Transverse colon (tissue), 4 donors: ENCODE results near the gene TSLP. TPM values are rescaled to one million over a fixed set of nuclear protein-coding genes. Genes with fewer than 3 reads are reported as not detected.

ENCODE experiments used
- DNase-seq: peaks from one replicate; pipeline ENCODE4 v3.0.0-alpha.2; 2019
- H3K27ac ChIP-seq, 4 donors: fragments of 200-600 bp; sonication (generic); 2 replicates each; pipeline ENCODE4 v1.5.1; 2016 to 2018; ENCODE audit warnings: inconsistent platforms in 4 of 4
- H3K27me3 ChIP-seq: fragments of 200-600 bp; sonication (generic); 2 replicates; pipeline ENCODE4 v1.5.1; 2017; ENCODE audit warnings: inconsistent platforms
- H3K36me3 ChIP-seq, 4 donors: fragments of 200-600 bp; sonication (generic); 2 replicates each; pipeline ENCODE4 v1.5.1; 2017 to 2019; ENCODE audit warnings: inconsistent platforms in 4 of 4
- H3K4me1 ChIP-seq, 4 donors: fragments of 200-600 bp; sonication (generic); 2 replicates each; pipeline ENCODE4 v1.5.1; 2017 to 2020; ENCODE audit warnings: inconsistent platforms in 4 of 4
- H3K4me3 ChIP-seq, 4 donors: fragments of 200-600 bp; sonication (generic); 1 replicate in 1 of 4; 2 replicates in 3 of 4; pipeline versions ENCODE4 v1.5.1 to v1.6.1; 2017 to 2019; ENCODE audit warnings: inconsistent platforms in 4 of 4
- H3K9me3 ChIP-seq, 2 donors: fragments of 200-600 bp; sonication (generic); 2 replicates each; pipeline ENCODE4 v1.5.1; 2017 to 2019; ENCODE audit warnings: inconsistent platforms in 2 of 2
- EP300 ChIP-seq: sonication (generic); formaldehyde crosslinking; IDR thresholded peaks from one replicate; pipeline ENCODE4 v1.6.1; 2017; ENCODE audit warnings: antibody characterized with exemption, low read depth
- POLR2A ChIP-seq: fragments of 450-650 bp; IDR thresholded peaks from one replicate; pipeline ENCODE4 v1.6.1; 2016; ENCODE audit warnings: antibody characterized with exemption, mild to moderate bottlenecking, moderate library complexity
- POLR2AphosphoS5 ChIP-seq, 3 donors: sonication (generic); formaldehyde crosslinking; IDR thresholded peaks; one replicate each; pipeline ENCODE4 v1.6.1; 2016; ENCODE audit warnings: antibody characterized with exemption in 3 of 3
- WGBS, 2 donors: methylation state at CpG; one replicate each; pipeline ENCODE4 v1.1.5; 2018; ENCODE audit warnings: low coverage in 1 of 2; 5-methylcytosine and 5-hydroxymethylcytosine counted together
- in situ Hi-C, 4 donors: fragments of 200-750 bp; cut with MboI; loops; one replicate each; pipeline versions ENCODE4 v1.15.0 to v1.15.1; 2017; ENCODE audit warnings: low sequenced_read_pairs in 3 of 4, low pct_ligation_motif_present in 1 of 4, low pct_unique_long_range_greater_than_20kb in 1 of 4
- intact Hi-C: fragments of 100-400 bp; cut with DNase I; formaldehyde crosslinking; loops from one replicate; pipeline ENCODE4 v1.15.1; 2023; ENCODE audit warnings: low total_unique reads
- total RNA-seq, 4 donors: library from RNA; depleted of rRNA; stranded (reverse); fragments of >200 nt; gene quantifications; one replicate each; pipeline ENCODE4 v1.1.0, GENCODE V29; 2016
- TF ChIP-seq, protein P1 (sequence below), 5 experiments: fragments of 200-600 bp in 3 of 5; fragments of 450-650 bp in 2 of 5; sonication (generic) in 3 of 5; IDR thresholded peaks; 1 replicate in 2 of 5; 2 replicates in 3 of 5; pipeline ENCODE4 v1.5.1; 2016 to 2017; ENCODE audit warnings: antibody characterized with exemption in 5 of 5, inconsistent platforms in 3 of 5, mild to moderate bottlenecking in 2 of 5, moderate library complexity in 1 of 5

The TSLP gene
- total RNA-seq, 4 donors from 2014 or later: 0.27 TPM; not detected in 3

DNA sequence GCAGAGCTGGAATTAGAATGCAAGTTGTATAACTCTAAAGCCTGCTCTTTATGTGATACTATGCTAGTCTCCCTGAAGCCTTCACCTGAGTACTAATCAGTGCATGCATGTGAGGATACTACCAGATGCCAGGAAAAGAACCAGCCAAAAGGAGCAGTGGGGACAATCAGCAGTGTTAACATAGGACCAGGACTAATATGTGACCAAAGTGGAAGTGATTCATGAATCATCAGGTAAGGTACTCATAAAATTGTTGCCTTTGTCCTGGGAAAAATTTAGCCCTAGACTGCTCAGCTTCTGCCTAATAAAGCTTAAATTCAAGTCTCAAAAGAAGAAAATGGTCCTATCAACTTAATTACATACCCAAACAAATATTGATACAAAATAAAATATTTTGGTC, 13.4 kb upstream of the TSLP start:
- intact Hi-C loops: no loop called here
- in situ Hi-C loops: loop anchor here in 3 of 4 donors (25.0 kb wide), 1 partner anchor 296 kb away; no protein-coding TSS in a partner anchor
- H3K36me3 ChIP-seq: no peaks in the 10 kb centered on the region
- TF ChIP-seq, protein P1, sequence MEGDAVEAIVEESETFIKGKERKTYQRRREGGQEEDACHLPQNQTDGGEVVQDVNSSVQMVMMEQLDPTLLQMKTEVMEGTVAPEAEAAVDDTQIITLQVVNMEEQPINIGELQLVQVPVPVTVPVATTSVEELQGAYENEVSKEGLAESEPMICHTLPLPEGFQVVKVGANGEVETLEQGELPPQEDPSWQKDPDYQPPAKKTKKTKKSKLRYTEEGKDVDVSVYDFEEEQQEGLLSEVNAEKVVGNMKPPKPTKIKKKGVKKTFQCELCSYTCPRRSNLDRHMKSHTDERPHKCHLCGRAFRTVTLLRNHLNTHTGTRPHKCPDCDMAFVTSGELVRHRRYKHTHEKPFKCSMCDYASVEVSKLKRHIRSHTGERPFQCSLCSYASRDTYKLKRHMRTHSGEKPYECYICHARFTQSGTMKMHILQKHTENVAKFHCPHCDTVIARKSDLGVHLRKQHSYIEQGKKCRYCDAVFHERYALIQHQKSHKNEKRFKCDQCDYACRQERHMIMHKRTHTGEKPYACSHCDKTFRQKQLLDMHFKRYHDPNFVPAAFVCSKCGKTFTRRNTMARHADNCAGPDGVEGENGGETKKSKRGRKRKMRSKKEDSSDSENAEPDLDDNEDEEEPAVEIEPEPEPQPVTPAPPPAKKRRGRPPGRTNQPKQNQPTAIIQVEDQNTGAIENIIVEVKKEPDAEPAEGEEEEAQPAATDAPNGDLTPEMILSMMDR (IDR thresholded peaks at IDR 0.05): no peak
- TF ChIP-seq POLR2AphosphoS5 (IDR thresholded peaks at IDR 0.05) (no peak), POLR2A (no peak), EP300 (no peak)
- H3K4me3 ChIP-seq: no peak overlapping the region
- no peaks in the 10 kb centered on the region for H3K27me3 ChIP-seq
- H3K27ac ChIP-seq: no peak overlapping the region
- H3K4me1 ChIP-seq: no peaks in the 10 kb centered on the region
- DNase-seq: no peak
- H3K9me3 ChIP-seq: no peaks in the 10 kb centered on the region

DNA sequence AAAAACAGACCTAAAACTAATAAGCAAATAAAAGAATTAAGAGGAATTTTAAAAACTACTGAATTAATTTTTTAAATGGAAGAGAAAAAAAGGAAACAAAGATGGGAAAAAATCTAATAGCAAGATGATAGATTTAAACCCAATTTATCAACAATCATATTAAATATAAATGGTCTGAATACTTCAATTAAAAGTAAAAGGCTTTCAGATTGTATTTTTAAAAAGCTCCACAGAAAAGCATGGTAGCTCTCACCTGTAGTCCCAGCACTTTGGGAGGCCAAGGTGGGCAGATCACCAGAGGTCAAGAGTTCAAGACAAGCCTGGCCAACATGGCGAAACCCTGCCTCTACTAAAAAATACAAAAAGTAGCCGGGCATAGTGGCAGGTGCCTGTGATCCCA, 11.3 kb upstream of the TSLP start:
- Histone ChIP-seq H3K27ac (no peak overlapping the region), H3K4me3 (no peak overlapping the region), H3K36me3 (no peaks in the 10 kb centered on the region), H3K9me3 (no peaks in the 10 kb centered on the region), H3K4me1 (no peaks in the 10 kb centered on the region), H3K27me3 (no peaks in the 10 kb centered on the region)
- no peak for DNase-seq
- intact Hi-C loops: no loop called here
- WGBS, 2 donors: 67 to 95% methylated on average over 1 to 2 of the region's 2 CpGs
- in situ Hi-C loops: loop anchor here in 3 of 4 donors (25.0 kb wide), 1 partner anchor 298 kb away; no protein-coding TSS in a partner anchor
- TF ChIP-seq POLR2A: no peak
- no peak for TF ChIP-seq POLR2AphosphoS5 (IDR thresholded peaks at IDR 0.05)
- TF ChIP-seq EP300: no peak
- TF ChIP-seq, protein P1 (IDR thresholded peaks at IDR 0.05): no peak

DNA sequence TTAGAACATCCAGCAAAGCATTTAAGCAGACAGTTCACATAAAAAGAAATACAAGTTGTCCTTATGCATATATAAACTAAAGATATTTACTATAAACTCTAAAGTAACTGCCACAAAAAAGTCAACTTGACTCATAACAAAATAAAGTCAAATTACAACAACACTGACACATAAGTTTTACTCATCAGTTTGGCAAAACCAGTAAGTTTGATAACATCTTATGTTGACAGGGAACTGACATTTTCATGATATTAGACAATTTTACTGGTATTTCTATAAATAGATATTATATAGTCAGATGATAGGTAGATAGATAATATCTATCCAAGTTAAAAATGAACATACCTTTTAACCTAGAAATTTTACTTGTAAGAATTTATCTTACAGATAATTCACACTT, 9.9 kb upstream of the TSLP start:
- Histone ChIP-seq H3K27ac (no peak overlapping the region), H3K4me1 (no peaks in the 10 kb centered on the region), H3K4me3 (no peak overlapping the region), H3K27me3 (peaks cover 5% of the 10 kb centered on the region), H3K36me3 (no peaks in the 10 kb centered on the region), H3K9me3 (no peaks in the 10 kb centered on the region)
- in situ Hi-C loops: loop anchor here in 3 of 4 donors (25.0 kb wide), 1 partner anchor 299 kb away; no protein-coding TSS in a partner anchor
- intact Hi-C loops: no loop called here
- no peak for DNase-seq
- TF ChIP-seq POLR2AphosphoS5 (IDR thresholded peaks at IDR 0.05): no peak
- TF ChIP-seq, protein P1 (IDR thresholded peaks at IDR 0.05): no peak
- no peak for TF ChIP-seq EP300
- TF ChIP-seq POLR2A: no peak

DNA sequence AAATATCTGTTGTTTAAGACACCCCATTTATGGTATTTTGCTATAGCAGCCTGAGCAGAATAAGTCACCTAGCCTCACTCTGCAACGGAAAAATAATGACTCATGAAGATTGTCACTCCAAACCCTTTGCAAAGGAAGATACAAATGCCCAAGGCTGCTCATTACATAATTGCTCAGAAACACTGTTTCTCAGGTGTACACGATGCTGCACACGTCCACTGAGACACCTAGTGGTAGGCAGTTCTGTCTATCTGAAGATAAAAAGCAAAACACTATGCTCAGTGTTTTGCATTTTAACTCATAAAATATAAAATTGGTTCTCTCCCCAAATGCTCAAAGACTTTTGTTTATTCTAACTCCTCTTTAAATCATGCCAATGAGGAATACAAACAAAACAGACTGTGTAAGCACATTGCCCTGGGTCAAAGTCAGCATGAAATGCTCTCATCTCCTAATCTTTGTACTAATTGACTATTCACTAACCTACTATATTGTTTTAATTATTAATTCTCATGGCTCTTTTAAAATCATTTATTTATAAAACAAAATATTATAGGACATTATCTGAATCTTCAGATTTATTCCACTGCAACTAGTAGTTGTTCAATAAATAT, 7.7 kb upstream of the TSLP start:
- no peak for DNase-seq
- in situ Hi-C loops: loop anchor here in 3 of 4 donors (25.0 kb wide), 1 partner anchor 302 kb away; no protein-coding TSS in a partner anchor
- intact Hi-C loops: no loop called here
- peaks cover 24% of the 10 kb centered on the region for H3K27me3 ChIP-seq
- no peak overlapping the region for H3K27ac ChIP-seq
- no peaks in the 10 kb centered on the region for H3K4me1 ChIP-seq
- no peak overlapping the region for H3K4me3 ChIP-seq
- TF ChIP-seq POLR2AphosphoS5 (IDR thresholded peaks at IDR 0.05): no peak
- TF ChIP-seq, protein P1 (IDR thresholded peaks at IDR 0.05): peak in 3 of 5 experiments; percentile 20 to 32 (median 30)
- H3K9me3 ChIP-seq: no peaks in the 10 kb centered on the region
- WGBS, 2 donors: 22 to 25% methylated on average over 3 of the region's 3 CpGs
- no peaks in the 10 kb centered on the region for H3K36me3 ChIP-seq
